CD4-positive, CD25-positive, alpha-beta regulatory T cell (primary cell): ENCODE measurements around the gene NR2F2. TPM values are rescaled to one million over a fixed set of nuclear protein-coding genes. Genes with fewer than 3 reads are reported as not detected.
A peak's percentile ranks its signal among the peaks of the same experiment; 100 is the strongest.

Source experiments
- ATAC-seq, 2 donors: fragments of 150-1000 bp; cut with Tn5 transposase; one replicate each; pipeline ENCODE4 v1.10.0; 2021; ENCODE audit warnings: low read depth in 2 of 2, moderate number of reproducible peaks in 2 of 2, moderate library complexity in 1 of 2
- DNase-seq, 3 donors: peaks; one replicate each; pipeline versions ENCODE4 v3.0.0 to v3.0.0-alpha.2; 2012 to 2022; ENCODE audit warnings: mixed read lengths in 1 of 3
- H3K27ac ChIP-seq: one replicate; pipeline ENCODE4 v1.7.0; 2013; ENCODE audit warnings: mild to moderate bottlenecking, low read length; ENCODE audit not compliant: insufficient read depth, poor library complexity, severe bottlenecking
- H3K27me3 ChIP-seq: one replicate; pipeline ENCODE4 v1.7.0; 2013; ENCODE audit warnings: low read length; ENCODE audit not compliant: control insufficient read depth, insufficient read depth
- H3K36me3 ChIP-seq: one replicate; pipeline ENCODE4 v1.7.0; 2013; ENCODE audit warnings: mild to moderate bottlenecking, low read length, moderate library complexity; ENCODE audit not compliant: control insufficient read depth, insufficient read depth
- H3K4me1 ChIP-seq: 2 replicates; pipeline ENCODE4 v1.7.0; 2013; ENCODE audit warnings: mild to moderate bottlenecking, low read length; ENCODE audit not compliant: insufficient read depth, control insufficient read depth, poor library complexity, severe bottlenecking
- H3K4me3 ChIP-seq: one replicate; pipeline ENCODE4 v1.7.0; 2013; ENCODE audit warnings: low read depth, mild to moderate bottlenecking, low read length, moderate library complexity
- H3K9me3 ChIP-seq, 2 experiments: 1 replicate in 1 of 2; 2 replicates in 1 of 2; pipeline ENCODE4 v1.7.0; 2013; ENCODE audit warnings: low read length in 2 of 2, mild to moderate bottlenecking in 1 of 2, moderate library complexity in 1 of 2; ENCODE audit not compliant: control insufficient read depth in 2 of 2
- H3K27ac Mint-ChIP-seq, 3 donors: one replicate each; pipeline ENCODE4 v1.8.0; 2020 to 2022; ENCODE audit warnings: mild to moderate bottlenecking in 3 of 3, mixed read lengths in 3 of 3, moderate library complexity in 2 of 3
- H3K27me3 Mint-ChIP-seq: one replicate; pipeline ENCODE4 v1.8.0; 2022; ENCODE audit warnings: mild to moderate bottlenecking, mixed read lengths
- H3K36me3 Mint-ChIP-seq: one replicate; pipeline ENCODE4 v1.8.0; 2020; ENCODE audit warnings: mixed read lengths
- H3K4me1 Mint-ChIP-seq, 4 donors: one replicate each; pipeline ENCODE4 v1.8.0; 2020 to 2022; ENCODE audit warnings: mixed read lengths in 4 of 4, mild to moderate bottlenecking in 1 of 4
- H3K4me3 Mint-ChIP-seq, 4 donors: one replicate each; pipeline ENCODE4 v1.8.0; 2020 to 2022; ENCODE audit warnings: mild to moderate bottlenecking in 4 of 4, mixed read lengths in 4 of 4, moderate library complexity in 3 of 4
- H3K9me3 Mint-ChIP-seq, 7 donors: one replicate each; pipeline ENCODE4 v1.8.0; 2020 to 2022; ENCODE audit warnings: mixed read lengths in 7 of 7, mild to moderate bottlenecking in 3 of 7, moderate library complexity in 2 of 7
- polyA plus RNA-seq, 4 donors: library from polyadenylated mRNA; unstranded; fragments of 300-500 nt; fragmentation: Illumina TruSeq; gene quantifications; one replicate each; pipeline ENCODE4 v1.2.3, GENCODE V29; 2021
- total RNA-seq: library from RNA; stranded (reverse); gene quantifications from one replicate; pipeline ENCODE4 v1.2.3, GENCODE V29; 2022

NR2F2 gene
- total and polyA plus RNA-seq, 5 donors from 2014 or later, result not detected

- ATAC-seq (no peak), DNase-seq (no peak)
- H3K36me3 ChIP-seq, result no peaks in the 10 kb centered on the region
- no peak overlapping the region for H3K27ac Mint-ChIP-seq
- H3K27ac ChIP-seq, result no peak overlapping the region
- H3K36me3 Mint-ChIP-seq, result no peaks in the 10 kb centered on the region
- H3K9me3 ChIP-seq, result peaks cover 0 to 1% of the 10 kb centered on the region in 2 experiments
- no peak overlapping the region for H3K4me3 ChIP-seq
- no peak overlapping the region for H3K4me3 Mint-ChIP-seq
- no peaks in the 10 kb centered on the region for H3K4me1 ChIP-seq
- H3K9me3 Mint-ChIP-seq, result peaks cover 0 to 11% (median 0%) of the 10 kb centered on the region in 7 donors
- H3K27me3 ChIP-seq, result peaks cover 41% of the 10 kb centered on the region
- H3K27me3 Mint-ChIP-seq, result peaks cover 76% of the 10 kb centered on the region
- peaks cover 0 to 5% (median 2%) of the 10 kb centered on the region in 4 donors for H3K4me1 Mint-ChIP-seq
These were observed 9.5 kb upstream of the NR2F2 start for GRCh38 chr15:96320703-96321638.

- DNase-seq (no peak), ATAC-seq (no peak)
- Histone ChIP-seq H3K4me1 (no peaks in the 10 kb centered on the region), H3K4me3 (no peak overlapping the region), H3K36me3 (no peaks in the 10 kb centered on the region), H3K27ac (no peak overlapping the region), H3K27me3 (peaks cover 50% of the 10 kb centered on the region), H3K9me3 (peaks cover 0 to 3% of the 10 kb centered on the region in 2 experiments)
- peaks cover 0 to 8% (median 5%) of the 10 kb centered on the region in 4 donors for H3K4me1 Mint-ChIP-seq
- H3K36me3 Mint-ChIP-seq, result no peaks in the 10 kb centered on the region
- no peak overlapping the region for H3K4me3 Mint-ChIP-seq
- H3K9me3 Mint-ChIP-seq, result peaks cover 0 to 15% (median 0%) of the 10 kb centered on the region in 7 donors
- peaks cover 78% of the 10 kb centered on the region for H3K27me3 Mint-ChIP-seq
- peak overlapping the region in 1 of 3 donors; percentile 7 for H3K27ac Mint-ChIP-seq
These were observed 8.6 kb upstream of the NR2F2 start for GRCh38 chr15:96321639-96322535.

DNA sequence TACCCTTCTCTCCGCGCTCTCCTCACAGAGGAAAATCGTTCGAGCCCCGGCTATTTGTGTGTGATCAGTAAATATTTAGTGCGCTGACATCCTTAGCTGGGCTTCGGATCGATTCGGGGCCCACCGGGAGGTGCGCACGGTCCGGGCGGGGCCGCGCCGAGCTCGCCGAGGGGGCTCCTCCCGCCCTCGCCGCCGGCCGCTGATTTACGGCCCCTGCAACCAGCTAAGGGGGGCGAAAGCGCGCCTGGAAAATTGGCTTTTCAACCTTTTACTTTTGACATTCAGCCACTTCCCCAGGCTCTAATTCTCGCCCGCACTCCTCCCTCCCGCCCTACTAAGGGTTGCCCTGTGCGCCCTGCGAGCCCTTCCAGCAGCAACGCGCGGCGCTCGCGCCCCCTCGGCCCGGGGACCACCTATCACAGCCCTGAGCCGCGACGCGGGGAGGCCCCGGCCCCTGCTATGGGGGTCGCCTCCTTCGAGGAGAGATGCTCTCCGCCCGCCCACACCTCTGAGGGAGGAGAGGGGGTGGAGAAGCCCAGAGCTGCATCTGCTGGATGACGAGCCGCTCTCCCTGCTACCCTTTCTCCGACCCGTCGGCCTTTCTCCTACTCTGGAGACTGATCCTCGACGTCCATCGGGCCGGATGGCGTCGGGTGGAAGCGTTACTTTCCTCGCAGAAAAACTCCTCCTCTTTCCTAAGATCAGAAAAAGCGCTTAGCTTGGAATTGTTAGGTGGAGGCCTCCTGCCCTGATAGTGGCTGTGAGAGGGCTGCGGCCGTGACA is 7.8 kb upstream of the NR2F2 start:
- H3K9me3 Mint-ChIP-seq, result peaks cover 0 to 15% (median 0%) of the 10 kb centered on the region in 7 donors
- H3K36me3 Mint-ChIP-seq, result no peaks in the 10 kb centered on the region
- no peak for DNase-seq

DNA sequence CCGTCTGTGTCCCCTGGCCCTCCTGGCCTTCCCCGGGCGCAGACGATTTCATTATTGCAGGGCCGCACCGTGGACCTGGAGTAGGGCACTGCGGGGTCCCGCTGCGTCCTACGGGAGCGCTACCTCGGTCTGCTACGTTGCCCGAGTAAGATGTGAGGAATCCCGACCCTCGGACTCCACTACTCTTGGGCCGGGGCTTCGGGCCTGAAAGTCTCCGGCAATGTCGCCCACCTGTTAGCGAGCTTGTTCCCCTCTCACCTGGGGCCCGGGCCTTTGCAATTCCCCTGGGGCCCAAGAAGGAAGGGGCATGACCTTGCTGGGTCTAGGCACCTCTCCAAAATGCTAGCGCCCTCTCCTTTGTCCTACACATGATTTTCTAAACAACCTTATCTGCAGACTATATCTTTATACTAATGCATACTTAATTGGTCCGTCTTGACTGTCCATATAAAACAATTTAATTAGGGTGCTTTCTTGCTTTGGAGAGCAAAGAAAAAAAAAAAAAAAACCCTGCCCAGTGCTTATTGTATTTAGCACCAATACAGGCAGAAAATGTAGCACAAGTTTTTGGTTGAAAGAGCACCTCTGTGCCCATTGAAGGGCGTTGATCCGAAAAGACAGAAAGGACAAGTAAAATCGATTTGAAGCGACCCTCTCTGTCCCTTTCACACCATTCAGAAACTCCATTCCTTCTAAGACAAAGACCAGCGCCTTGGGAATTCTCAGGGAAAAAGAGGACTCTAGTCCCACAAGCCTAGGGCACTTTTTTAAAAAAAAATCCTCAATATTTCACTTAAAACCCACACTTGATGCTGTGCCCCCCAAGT is 7.0 kb upstream of the NR2F2 start:
- H3K4me3 ChIP-seq, result no peak overlapping the region
- H3K27me3 Mint-ChIP-seq, result peaks cover 83% of the 10 kb centered on the region
- peaks cover 0 to 15% (median 0%) of the 10 kb centered on the region in 7 donors for H3K9me3 Mint-ChIP-seq
- H3K4me1 ChIP-seq, result no peaks in the 10 kb centered on the region
- H3K36me3 Mint-ChIP-seq, result no peaks in the 10 kb centered on the region
- peaks cover 0 to 18% (median 6%) of the 10 kb centered on the region in 4 donors for H3K4me1 Mint-ChIP-seq
- no peak overlapping the region for H3K27ac ChIP-seq
- H3K27ac Mint-ChIP-seq, result no peak overlapping the region
- H3K36me3 ChIP-seq, result no peaks in the 10 kb centered on the region
- peaks cover 0 to 6% of the 10 kb centered on the region in 2 experiments for H3K9me3 ChIP-seq
- no peak for ATAC-seq
- H3K27me3 ChIP-seq, result peaks cover 61% of the 10 kb centered on the region
- H3K4me3 Mint-ChIP-seq, result no peak overlapping the region
- DNase-seq, result no peak

More for the DNA sequence above, 7.8 kb upstream of the NR2F2 start:
- peaks cover 0 to 11% (median 6%) of the 10 kb centered on the region in 4 donors for H3K4me1 Mint-ChIP-seq
- peak overlapping the region in 1 of 3 donors; percentile 7 for H3K27ac Mint-ChIP-seq
- Histone ChIP-seq H3K27me3 (peaks cover 57% of the 10 kb centered on the region), H3K9me3 (peaks cover 0 to 6% of the 10 kb centered on the region in 2 experiments), H3K27ac (no peak overlapping the region), H3K4me1 (no peaks in the 10 kb centered on the region), H3K36me3 (no peaks in the 10 kb centered on the region), H3K4me3 (no peak overlapping the region)
- peaks cover 80% of the 10 kb centered on the region for H3K27me3 Mint-ChIP-seq
- no peak overlapping the region for H3K4me3 Mint-ChIP-seq
- no peak for ATAC-seq

DNA sequence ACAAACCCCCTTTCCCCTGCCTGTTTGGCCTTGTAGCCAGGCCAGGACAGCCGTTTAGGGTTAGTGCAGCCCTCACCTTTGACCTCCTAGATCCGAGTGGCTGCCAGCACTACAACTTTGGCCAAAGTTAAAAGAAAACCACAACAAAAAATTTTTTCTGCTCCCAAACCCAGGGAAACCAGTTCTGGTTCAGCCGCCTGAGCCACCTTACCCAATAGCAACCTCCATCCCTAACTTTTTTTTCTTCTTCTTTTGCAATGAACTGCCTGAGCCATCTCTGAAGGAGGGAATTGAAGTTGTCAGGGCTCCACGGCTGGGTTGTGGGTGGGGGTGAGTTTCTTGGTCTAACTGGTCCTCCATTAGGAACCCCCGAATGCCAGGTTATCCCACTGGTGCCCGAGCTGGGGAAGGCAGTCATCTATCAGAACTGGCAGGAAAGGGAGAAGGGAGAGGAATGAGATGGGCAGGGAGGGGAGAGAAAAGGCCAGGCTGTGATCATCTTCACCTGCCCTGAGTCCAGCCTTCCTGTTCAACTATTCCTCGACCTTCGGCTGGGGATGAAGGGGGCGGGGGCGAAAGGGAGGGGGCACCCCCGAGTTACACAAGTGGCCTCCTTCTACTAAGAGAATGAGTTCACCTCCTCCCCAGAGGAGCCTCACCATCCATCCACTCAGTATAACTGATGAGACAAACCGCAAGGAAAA is 6.2 kb upstream of the NR2F2 start:
- H3K27me3 Mint-ChIP-seq, result peaks cover 83% of the 10 kb centered on the region
- Histone ChIP-seq H3K27ac (no peak overlapping the region), H3K4me3 (no peak overlapping the region), H3K27me3 (peaks cover 63% of the 10 kb centered on the region), H3K4me1 (no peaks in the 10 kb centered on the region), H3K36me3 (no peaks in the 10 kb centered on the region), H3K9me3 (peaks cover 3 to 9% of the 10 kb centered on the region in 2 experiments)
- no peak overlapping the region for H3K27ac Mint-ChIP-seq
- H3K9me3 Mint-ChIP-seq, result peaks cover 0 to 15% (median under 1%) of the 10 kb centered on the region in 7 donors
- peaks cover 0 to 24% (median 6%) of the 10 kb centered on the region in 4 donors for H3K4me1 Mint-ChIP-seq
- ATAC-seq (no peak), DNase-seq (no peak)
- H3K4me3 Mint-ChIP-seq, result no peak overlapping the region
- no peaks in the 10 kb centered on the region for H3K36me3 Mint-ChIP-seq

- H3K9me3 ChIP-seq, result peaks cover 9% of the 10 kb centered on the region in 2 experiments
- peaks cover 0 to 18% (median 3%) of the 10 kb centered on the region in 7 donors for H3K9me3 Mint-ChIP-seq
- H3K4me1 Mint-ChIP-seq, result peaks cover 0 to 29% (median 9%) of the 10 kb centered on the region in 4 donors
- H3K36me3 ChIP-seq, result no peaks in the 10 kb centered on the region
- peak overlapping the region in 2 of 4 donors; percentile 11 to 38 for H3K4me3 Mint-ChIP-seq
- DNase-seq (no peak), ATAC-seq (no peak)
- peaks cover 3% of the 10 kb centered on the region for H3K4me1 ChIP-seq
- H3K27me3 ChIP-seq, result peaks cover 62% of the 10 kb centered on the region
- H3K27me3 Mint-ChIP-seq, result peaks cover 84% of the 10 kb centered on the region
- no peak overlapping the region for H3K27ac ChIP-seq
- H3K36me3 Mint-ChIP-seq, result no peaks in the 10 kb centered on the region
- no peak overlapping the region for H3K4me3 ChIP-seq
- H3K27ac Mint-ChIP-seq, result no peak overlapping the region
These were observed 5.5 kb upstream of the NR2F2 start for GRCh38 chr15:96324940-96325540.
